ENCODE measurements around the gene ZFR2.

DNA sequence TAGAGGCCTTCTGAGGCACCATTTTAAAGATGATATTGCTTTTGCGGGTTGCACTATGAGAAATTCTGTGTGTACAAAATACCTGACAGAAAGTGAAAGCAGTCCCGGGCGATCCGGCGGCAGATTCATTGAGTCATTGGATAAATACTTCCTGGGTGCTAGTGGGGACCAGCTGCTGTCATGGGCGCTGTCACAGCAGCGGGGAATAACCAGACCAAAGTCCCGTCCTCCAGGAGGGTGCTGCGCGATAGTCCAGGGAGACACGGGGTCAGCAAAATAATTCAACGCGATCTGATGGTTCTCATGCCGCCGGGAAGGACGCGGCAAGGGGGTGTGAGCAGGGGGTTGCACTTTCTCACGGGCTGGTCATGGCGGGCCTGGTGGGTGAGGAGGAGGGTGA is 13.5 kb downstream of the ZFR2 start:
- no peak for TF ChIP-seq POLR2A (IDR thresholded peaks at IDR 0.05; ENCODE audit: low read depth, low read length)
- no peak for TF ChIP-seq POLR2AphosphoS5 (IDR thresholded peaks at IDR 0.05; ENCODE audit: low read depth, low read length)
- TF ChIP-seq SPI1 (IDR thresholded peaks at IDR 0.05; ENCODE audit: low read depth, low read length): no peak
- no peak for TF ChIP-seq POU2F2 (IDR thresholded peaks at IDR 0.05; ENCODE audit: low read depth, low read length)
- no peak for TF ChIP-seq TAF1 (IDR thresholded peaks at IDR 0.05; ENCODE audit: low read depth, low read length)
